H9 (cell line): ENCODE measurements around the gene ZNF300. TPM values are rescaled to one million over a fixed set of nuclear protein-coding genes. Genes with fewer than 3 reads are reported as not detected.

ENCODE experiments used
- DNase-seq: peaks from one replicate; pipeline ENCODE4 v3.0.0-alpha.2; 2017
- H2AFZ ChIP-seq: one replicate; pipeline ENCODE4 v1.6.1; 2013; ENCODE audit warnings: mild to moderate bottlenecking, low read length, control low read depth, moderate library complexity
- H2AK5ac ChIP-seq: 2 replicates; pipeline ENCODE4 v1.6.1; 2013; ENCODE audit warnings: low read length, control low read depth, mixed read lengths; ENCODE audit not compliant: insufficient read length
- H2BK120ac ChIP-seq: one replicate; pipeline ENCODE4 v1.6.1; 2013; ENCODE audit warnings: low read depth, mild to moderate bottlenecking, low read length, control low read depth, inconsistent platforms; ENCODE audit not compliant: poor library complexity, severe bottlenecking
- H2BK12ac ChIP-seq: 2 replicates; pipeline ENCODE4 v1.6.1; 2013; ENCODE audit warnings: low read length, control low read depth, mixed read lengths, low read depth; ENCODE audit not compliant: insufficient read length
- H2BK15ac ChIP-seq: 2 replicates; pipeline ENCODE4 v1.6.1; 2013; ENCODE audit warnings: low read depth, low read length, control low read depth
- H2BK20ac ChIP-seq: one replicate; pipeline ENCODE4 v1.6.1; 2013; ENCODE audit warnings: low read depth, mild to moderate bottlenecking, low read length, control low read depth, inconsistent platforms; ENCODE audit not compliant: poor library complexity, severe bottlenecking
- H2BK5ac ChIP-seq: 2 replicates; pipeline ENCODE4 v1.6.1; 2013; ENCODE audit warnings: low read length, control low read depth, mixed read lengths; ENCODE audit not compliant: insufficient read length
- H3K14ac ChIP-seq: 2 replicates; pipeline ENCODE4 v1.6.1; 2013; ENCODE audit warnings: low read length, control low read depth; ENCODE audit not compliant: insufficient read depth
- H3K18ac ChIP-seq: 2 replicates; pipeline ENCODE4 v1.6.1; 2013; ENCODE audit warnings: low read depth, mild to moderate bottlenecking, mixed read lengths, low read length, control low read depth; ENCODE audit not compliant: insufficient read length
- H3K23ac ChIP-seq: 2 replicates; pipeline ENCODE4 v1.6.1; 2013; ENCODE audit warnings: low read length, control low read depth, mixed read lengths, low read depth; ENCODE audit not compliant: insufficient read length
- H3K23me2 ChIP-seq: 2 replicates; pipeline ENCODE4 v1.6.1; 2013; ENCODE audit warnings: low read depth, mild to moderate bottlenecking, mixed read lengths, low read length, control low read depth; ENCODE audit not compliant: insufficient read length, poor library complexity, severe bottlenecking
- H3K27ac ChIP-seq: 2 replicates; pipeline ENCODE4 v1.5.1; 2013; ENCODE audit warnings: low read length, control low read depth, mixed read lengths, low read depth; ENCODE audit not compliant: insufficient read length
- H3K27me3 ChIP-seq: 2 replicates; pipeline ENCODE4 v1.6.1; 2013; ENCODE audit warnings: low read length, control low read depth, inconsistent platforms; ENCODE audit not compliant: insufficient read depth
- H3K4ac ChIP-seq: 2 replicates; pipeline ENCODE4 v1.6.1; 2013; ENCODE audit warnings: low read depth, mild to moderate bottlenecking, control low read depth, inconsistent platforms, low read length, moderate library complexity
- H3K4me1 ChIP-seq: 2 replicates; pipeline ENCODE4 v1.6.1; 2013; ENCODE audit warnings: low read length, control low read depth, inconsistent platforms; ENCODE audit not compliant: insufficient read depth
- H3K4me2 ChIP-seq: 2 replicates; pipeline ENCODE4 v1.6.1; 2013; ENCODE audit warnings: low read length, control low read depth, mixed read lengths; ENCODE audit not compliant: insufficient read length, insufficient read depth
- H3K56ac ChIP-seq: 2 replicates; pipeline ENCODE4 v1.6.1; 2013; ENCODE audit warnings: low read depth, mild to moderate bottlenecking, mixed read lengths, low read length, control low read depth; ENCODE audit not compliant: insufficient read length
- H3K79me1 ChIP-seq: 2 replicates; pipeline ENCODE4 v1.6.1; 2013; ENCODE audit warnings: low read depth, mild to moderate bottlenecking, moderate library complexity, low read length, control low read depth, inconsistent platforms; ENCODE audit not compliant: insufficient read depth, poor library complexity, severe bottlenecking
- H3K79me2 ChIP-seq: 2 replicates; pipeline ENCODE4 v1.6.1; 2013; ENCODE audit warnings: low read length, control low read depth, inconsistent platforms; ENCODE audit not compliant: insufficient read depth
- H3K9ac ChIP-seq: 2 replicates; pipeline ENCODE4 v1.6.1; 2013; ENCODE audit warnings: low read length, control low read depth, mixed read lengths; ENCODE audit not compliant: insufficient read length; ENCODE audit errors: extremely low read depth
- H3K9me3 ChIP-seq: one replicate; pipeline ENCODE4 v1.6.1; 2013; ENCODE audit warnings: low read depth, low read length, inconsistent platforms; ENCODE audit not compliant: control insufficient read depth
- H3T11ph ChIP-seq: one replicate; pipeline ENCODE4 v1.6.1; 2013; ENCODE audit warnings: mild to moderate bottlenecking, low read length, control low read depth, inconsistent platforms
- H4K20me1 ChIP-seq: one replicate; pipeline ENCODE4 v1.6.1; 2013; ENCODE audit not compliant: control insufficient read depth, insufficient read length, insufficient read depth
- H4K5ac ChIP-seq: 2 replicates; pipeline ENCODE4 v1.6.1; 2013; ENCODE audit warnings: low read depth, mild to moderate bottlenecking, mixed read lengths, low read length, control low read depth; ENCODE audit not compliant: insufficient read length
- H4K8ac ChIP-seq: replicated peaks from 2 replicates; pipeline ENCODE4 v1.6.1; 2013; ENCODE audit warnings: low read length, control low read depth, mixed read lengths, low read depth; ENCODE audit not compliant: insufficient read length
- H4K91ac ChIP-seq: 2 replicates; pipeline ENCODE4 v1.6.1; 2013; ENCODE audit warnings: low read depth, mild to moderate bottlenecking, moderate library complexity, mixed read lengths, low read length, control low read depth; ENCODE audit not compliant: insufficient read length
- H3K27ac Mint-ChIP-seq, 3 experiments: 2 replicates in 2 of 3; 3 replicates in 1 of 3; pipeline ENCODE4 v1.8.0; 2020 to 2021; ENCODE audit warnings: mixed read lengths in 3 of 3, mild to moderate bottlenecking in 1 of 3, moderate library complexity in 1 of 3
- H3K27me3 Mint-ChIP-seq: 2 replicates; pipeline ENCODE4 v1.8.0; 2021; ENCODE audit warnings: low read depth, mild to moderate bottlenecking, moderate library complexity, mixed read lengths
- H3K36me3 Mint-ChIP-seq, 3 experiments: 2 replicates in 2 of 3; 3 replicates in 1 of 3; pipeline ENCODE4 v1.8.0; 2020 to 2021; ENCODE audit warnings: low read depth in 3 of 3, mixed read lengths in 3 of 3; ENCODE audit not compliant: insufficient read depth in 1 of 3
- H3K4me1 Mint-ChIP-seq, 2 experiments: 2 replicates each; pipeline ENCODE4 v1.8.0; 2020; ENCODE audit warnings: mixed read lengths in 2 of 2
- H3K4me3 Mint-ChIP-seq, 2 experiments: 2 replicates in 1 of 2; 3 replicates in 1 of 2; pipeline ENCODE4 v1.8.0; 2020 to 2021; ENCODE audit warnings: mild to moderate bottlenecking in 2 of 2, mixed read lengths in 2 of 2, moderate library complexity in 1 of 2
- H3K9me3 Mint-ChIP-seq, 2 experiments: 2 replicates in 1 of 2; 3 replicates in 1 of 2; pipeline ENCODE4 v1.8.0; 2020; ENCODE audit warnings: mild to moderate bottlenecking in 2 of 2, mixed read lengths in 2 of 2, moderate library complexity in 1 of 2
- WGBS: extraction: QIAGEN DNeasy Blood & Tissue Kit; methylation state at CpG from one replicate; pipeline ENCODE4 v1.1.7; 2013; ENCODE audit warnings: missing lambda C conversion rate, low lambda C conversion rate, mixed read lengths; ENCODE audit not compliant: insufficient read length; ENCODE audit errors: extremely low coverage; 5-methylcytosine and 5-hydroxymethylcytosine counted together
- total RNA-seq: library from RNA; stranded (reverse); gene quantifications from 2 replicates; pipeline ENCODE4 v1.2.1, GENCODE V29; 2021
- TF ChIP-seq, protein P1 (sequence below): fragments of 200-600 bp; sonication (generic); conservative IDR thresholded peaks from 3 replicates; pipeline ENCODE4 v1.8.0; 2021; ENCODE audit warnings: antibody characterized with exemption, mild to moderate bottlenecking

ZNF300 gene
- total RNA-seq, 1 experiment from 2014 or later: 7.7 TPM

DNA sequence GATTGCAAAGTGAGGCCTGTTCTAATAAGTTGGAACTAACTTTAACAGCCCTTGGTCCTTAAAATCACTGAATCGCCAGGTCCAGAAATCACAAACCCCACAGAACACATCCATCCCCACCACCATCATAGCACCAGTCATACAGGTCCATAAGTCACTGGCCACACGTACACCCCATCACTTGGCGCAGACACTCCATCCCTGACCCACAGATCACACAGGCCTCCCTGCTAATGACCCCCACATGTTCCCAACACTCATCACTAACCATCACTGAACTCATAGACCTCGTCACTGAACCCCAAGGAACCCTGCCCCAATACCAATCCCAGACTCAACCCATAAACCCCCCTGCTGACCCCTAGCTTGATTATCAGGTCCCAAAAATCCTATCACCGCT is 41.2 kb upstream of the ZNF300 start:
- H2BK15ac ChIP-seq: no peak overlapping the region

More for the DNA sequence above, 41.2 kb upstream of the ZNF300 start:
- Histone ChIP-seq H3K79me2 (no peaks in the 10 kb centered on the region), H4K91ac (no peak overlapping the region), H4K20me1 (no peaks in the 10 kb centered on the region), H2BK20ac (no peak overlapping the region), H3K23me2 (no peaks in the 10 kb centered on the region), H3K14ac (no peak overlapping the region), H3K4me2 (no peak overlapping the region), H3T11ph (no peak overlapping the region), H2BK12ac (no peak overlapping the region), H3K79me1 (no peaks in the 10 kb centered on the region), H3K9me3 (peaks cover 70% of the 10 kb centered on the region), H3K4me1 (no peaks in the 10 kb centered on the region), H3K27me3 (no peaks in the 10 kb centered on the region), H4K8ac (no peak overlapping the region), H2BK120ac (no peak overlapping the region), H3K4ac (no peak overlapping the region), H3K23ac (no peak overlapping the region), H4K5ac (no peak overlapping the region), H3K18ac (no peak overlapping the region), H3K56ac (no peak overlapping the region), H3K9ac (no peak overlapping the region), H2BK5ac (no peak overlapping the region), H2AFZ (no peak overlapping the region), H2AK5ac (no peak overlapping the region), H3K27ac (no peak overlapping the region)
- DNase-seq: no peak
- Mint-ChIP-seq H3K27me3 (peaks cover 2% of the 10 kb centered on the region; the same call in 1 of the 2 replicates), H3K27ac (no peak overlapping the region), H3K4me3 (no peak overlapping the region), H3K4me1 (no peaks in the 10 kb centered on the region), H3K36me3 (peaks cover 8 to 27% (median 8%) of the 10 kb centered on the region in 3 experiments; a peak in 6 of 7 replicates), H3K9me3 (peaks cover 74 to 76% of the 10 kb centered on the region in 2 experiments)
- no CpG with 5 or more reads among the region's 5 CpGs for WGBS
- TF ChIP-seq, protein P1, sequence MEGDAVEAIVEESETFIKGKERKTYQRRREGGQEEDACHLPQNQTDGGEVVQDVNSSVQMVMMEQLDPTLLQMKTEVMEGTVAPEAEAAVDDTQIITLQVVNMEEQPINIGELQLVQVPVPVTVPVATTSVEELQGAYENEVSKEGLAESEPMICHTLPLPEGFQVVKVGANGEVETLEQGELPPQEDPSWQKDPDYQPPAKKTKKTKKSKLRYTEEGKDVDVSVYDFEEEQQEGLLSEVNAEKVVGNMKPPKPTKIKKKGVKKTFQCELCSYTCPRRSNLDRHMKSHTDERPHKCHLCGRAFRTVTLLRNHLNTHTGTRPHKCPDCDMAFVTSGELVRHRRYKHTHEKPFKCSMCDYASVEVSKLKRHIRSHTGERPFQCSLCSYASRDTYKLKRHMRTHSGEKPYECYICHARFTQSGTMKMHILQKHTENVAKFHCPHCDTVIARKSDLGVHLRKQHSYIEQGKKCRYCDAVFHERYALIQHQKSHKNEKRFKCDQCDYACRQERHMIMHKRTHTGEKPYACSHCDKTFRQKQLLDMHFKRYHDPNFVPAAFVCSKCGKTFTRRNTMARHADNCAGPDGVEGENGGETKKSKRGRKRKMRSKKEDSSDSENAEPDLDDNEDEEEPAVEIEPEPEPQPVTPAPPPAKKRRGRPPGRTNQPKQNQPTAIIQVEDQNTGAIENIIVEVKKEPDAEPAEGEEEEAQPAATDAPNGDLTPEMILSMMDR: no peak
